HepG2 (cell line): Measurements from ENCODE around the gene BCL2L2. TPM values are rescaled to one million over a fixed set of nuclear protein-coding genes. Genes with fewer than 3 reads are reported as not detected.

Experiments
- ARID5B ChIP-seq: IDR thresholded peaks from 2 replicates; pipeline ENCODE4 v1.4.0; 2020; ENCODE audit warnings: mild to moderate bottlenecking, missing genetic modification reagents
- CTCF ChIP-seq: sonication (generic); formaldehyde crosslinking; IDR thresholded peaks from 2 replicates; pipeline ENCODE4 v1.5.0; 2020; ENCODE audit warnings: mild to moderate bottlenecking, missing genetic modification reagents, moderate library complexity
- NCOA2 ChIP-seq: sonication (generic); formaldehyde crosslinking; IDR thresholded peaks from 2 replicates; pipeline ENCODE4 v1.8.0; 2022; ENCODE audit warnings: inconsistent platforms
- RARA ChIP-seq: IDR thresholded peaks from 2 replicates; pipeline ENCODE4 v1.6.1; 2016; ENCODE audit warnings: missing genetic modification reagents, missing compliant biosample characterization
- SOX5 ChIP-seq: IDR thresholded peaks from 2 replicates; pipeline ENCODE4 v1.6.1; 2016; ENCODE audit warnings: borderline replicate concordance
- ZBED4 ChIP-seq: sonication (generic); formaldehyde crosslinking; IDR thresholded peaks from 2 replicates; pipeline ENCODE4 v1.4.0; 2020; ENCODE audit warnings: missing genetic modification reagents, borderline replicate concordance
- ZNF614 ChIP-seq: IDR thresholded peaks from 2 replicates; pipeline ENCODE4 v1.6.1; 2018; ENCODE audit warnings: missing biosample characterization, missing genetic modification reagents, inconsistent platforms, borderline replicate concordance
- ZNF761 ChIP-seq: sonication (generic); formaldehyde crosslinking; conservative IDR thresholded peaks from 2 replicates; pipeline ENCODE4 v1.4.0; 2020; ENCODE audit warnings: mild to moderate bottlenecking, missing genetic modification reagents
- ZNF878 ChIP-seq: sonication (generic); formaldehyde crosslinking; IDR thresholded peaks from 2 replicates; pipeline ENCODE4 v1.8.1; 2023; ENCODE audit warnings: mild to moderate bottlenecking, missing genetic modification reagents, moderate library complexity
- polyA plus RNA-seq, 8 experiments: library from polyadenylated mRNA; depleted of rRNA in 3 of 8; stranded (reverse) in 7 of 8; unstranded in 1 of 8; fragments of >200 nt; fragmentation: Illumina TruSeq in 4 of 8; extraction: Trizol in 4 of 8; gene quantifications; 2 replicates each; pipeline versions ENCODE4 v1.2.1 to v1.2.3, GENCODE V29; 2011 to 2016; ENCODE audit warnings: low read depth in 4 of 8, missing spikeins in 1 of 8, mixed read lengths in 1 of 8; ENCODE audit not compliant: insufficient read depth in 1 of 8
- total RNA-seq, 5 experiments: library from RNA; depleted of rRNA; stranded (reverse); fragments of >200 nt; fragmentation: Illumina TruSeq; extraction: Trizol; gene quantifications; 2 replicates each; pipeline ENCODE4 v1.2.3, GENCODE V29; 2016; ENCODE audit warnings: low read depth in 1 of 5
- TF ChIP-seq, protein P1 (sequence below): sonication (generic); formaldehyde crosslinking; IDR thresholded peaks from 2 replicates; pipeline ENCODE4 v1.4.0; 2020; ENCODE audit warnings: missing genetic modification reagents, borderline replicate concordance

The BCL2L2 gene
- total and polyA plus RNA-seq, 2 of the 13 experiments (the other 11 are each of a cell fraction or from before 2014, with no cell fraction given) = 28.1 to 49.8 TPM

DNA sequence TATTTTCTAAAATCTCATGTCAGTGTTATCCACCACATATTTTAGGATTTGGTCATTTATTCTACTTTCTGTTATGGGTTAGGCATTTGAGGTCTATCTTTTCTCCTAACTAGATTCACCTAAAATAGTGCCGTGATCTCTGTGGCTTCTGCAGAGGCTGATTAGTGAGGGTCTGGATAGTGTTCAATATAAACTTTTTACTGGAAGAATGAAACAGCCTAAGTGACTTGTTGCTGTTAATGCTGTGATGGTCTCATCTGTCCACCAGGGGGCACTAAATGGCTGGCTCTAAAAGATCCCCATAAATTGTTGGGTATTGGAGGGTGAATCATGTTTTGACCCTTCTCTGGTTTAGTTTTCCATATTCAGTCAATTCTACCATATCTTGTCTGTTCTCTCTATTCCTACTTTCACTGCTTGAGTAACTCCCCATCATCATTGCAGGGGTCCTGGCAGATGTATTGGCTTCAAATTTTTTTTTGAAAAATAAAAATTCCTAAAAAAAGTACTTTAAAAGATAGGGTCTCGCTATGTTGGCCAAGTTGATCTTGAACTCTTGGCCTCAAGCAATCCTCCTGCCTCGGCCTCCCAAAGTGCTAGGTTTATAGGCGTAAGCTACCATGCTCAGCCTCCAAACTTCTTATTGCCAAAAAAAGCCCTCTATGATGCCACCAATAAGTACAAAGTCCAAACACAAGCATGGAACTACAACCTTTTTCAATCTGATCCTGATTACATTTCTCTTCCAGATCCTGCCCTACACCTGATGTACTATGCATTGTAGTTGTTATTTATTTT, 21.5 kb downstream of the BCL2L2 start (continued):
- peak; percentile 95 for TF ChIP-seq CTCF (CRISPR knock-in tag)
- TF ChIP-seq ARID5B = no peak; the same call in 1 of the 2 replicates
- TF ChIP-seq NCOA2 (CRISPR knock-in tag) = no peak
- peak; percentile 67; the same call in 1 of the 2 replicates for TF ChIP-seq ZBED4 (CRISPR knock-in tag)
- TF ChIP-seq RARA = no peak
- no peak for TF ChIP-seq ZNF878 (CRISPR knock-in tag)
- TF ChIP-seq ZNF614 = peak; percentile 31; the same call in 1 of the 2 replicates
- no peak for TF ChIP-seq ZNF761 (CRISPR knock-in tag)
- TF ChIP-seq, protein P1, sequence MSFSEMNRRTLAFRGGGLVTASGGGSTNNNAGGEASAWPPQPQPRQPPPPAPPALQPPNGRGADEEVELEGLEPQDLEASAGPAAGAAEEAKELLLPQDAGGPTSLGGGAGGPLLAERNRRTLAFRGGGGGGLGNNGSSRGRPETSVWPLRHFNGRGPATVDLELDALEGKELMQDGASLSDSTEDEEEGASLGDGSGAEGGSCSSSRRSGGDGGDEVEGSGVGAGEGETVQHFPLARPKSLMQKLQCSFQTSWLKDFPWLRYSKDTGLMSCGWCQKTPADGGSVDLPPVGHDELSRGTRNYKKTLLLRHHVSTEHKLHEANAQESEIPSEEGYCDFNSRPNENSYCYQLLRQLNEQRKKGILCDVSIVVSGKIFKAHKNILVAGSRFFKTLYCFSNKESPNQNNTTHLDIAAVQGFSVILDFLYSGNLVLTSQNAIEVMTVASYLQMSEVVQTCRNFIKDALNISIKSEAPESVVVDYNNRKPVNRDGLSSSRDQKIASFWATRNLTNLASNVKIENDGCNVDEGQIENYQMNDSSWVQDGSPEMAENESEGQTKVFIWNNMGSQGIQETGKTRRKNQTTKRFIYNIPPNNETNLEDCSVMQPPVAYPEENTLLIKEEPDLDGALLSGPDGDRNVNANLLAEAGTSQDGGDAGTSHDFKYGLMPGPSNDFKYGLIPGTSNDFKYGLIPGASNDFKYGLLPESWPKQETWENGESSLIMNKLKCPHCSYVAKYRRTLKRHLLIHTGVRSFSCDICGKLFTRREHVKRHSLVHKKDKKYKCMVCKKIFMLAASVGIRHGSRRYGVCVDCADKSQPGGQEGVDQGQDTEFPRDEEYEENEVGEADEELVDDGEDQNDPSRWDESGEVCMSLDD (CRISPR knock-in tag) = no peak
- peak; percentile 47; the same call in 1 of the 2 replicates for TF ChIP-seq SOX5 (CRISPR knock-in tag)
